GM19455 (cell line): ENCODE measurements around the gene PET117.
"Not testable (repeated sequence)": the region's sequence is repeated elsewhere in the genome, so short reads cannot be mapped to it uniquely, and the experiment has no call there.

Experiments
- ATAC-seq: cut with Tn5 transposase; IDR thresholded peaks from one replicate; pipeline ENCODE4 v1.9.1; 2021; ENCODE audit not compliant: unreplicated experiment

PET117 gene

GRCh38 chr20:18137412-18138265 lies at the start of gene PET117, which contains the start of gene KAT14:
TSS of gene PET117 (plus strand) at chr20:18137863. CDS start at chr20:18137956, 93 bp downstream.
TSS of gene KAT14 (plus strand) at chr20:18137863. CDS start at chr20:18142661, 4,798 bp downstream.
- ATAC-seq: peak; percentile 86

GRCh38 chr20:18088298-18088697 lies 49.4 kb upstream of the PET117 start:
- ATAC-seq: not testable (repeated sequence)

- ATAC-seq: not testable (repeated sequence)
Measured at GRCh38 chr20:18088841-18089240, 48.8 kb upstream of the PET117 start.

GRCh38 chr20:18090044-18090443 lies 47.6 kb upstream of the PET117 start:
- ATAC-seq: no peak

GRCh38 chr20:18090477-18090876 lies 47.2 kb upstream of the PET117 start:
- ATAC-seq: no peak

GRCh38 chr20:18091623-18092022 lies 46.0 kb upstream of the PET117 start:
- no peak for ATAC-seq

- ATAC-seq: no peak
Measured at GRCh38 chr20:18092890-18093289, 44.8 kb upstream of the PET117 start.

- ATAC-seq: no peak
Measured at GRCh38 chr20:18093388-18093787, 44.3 kb upstream of the PET117 start.

GRCh38 chr20:18094191-18094590 lies 43.5 kb upstream of the PET117 start:
- ATAC-seq: no peak

GRCh38 chr20:18100569-18100968 lies 37.1 kb upstream of the PET117 start:
- not testable (repeated sequence) for ATAC-seq

- no peak for ATAC-seq
Measured at GRCh38 chr20:18101125-18101810, 36.4 kb upstream of the PET117 start.

- ATAC-seq: no peak
Measured at GRCh38 chr20:18103497-18103896, 34.2 kb upstream of the PET117 start.

- ATAC-seq: no peak
Measured at GRCh38 chr20:18108326-18108725, 29.3 kb upstream of the PET117 start.

GRCh38 chr20:18128574-18128973 lies 9.1 kb upstream of the PET117 start:
- not testable (repeated sequence) for ATAC-seq

GRCh38 chr20:18132663-18133062 lies 5.0 kb upstream of the PET117 start:
- no peak for ATAC-seq

- ATAC-seq: no peak
Measured at GRCh38 chr20:18133962-18134361, 3.7 kb upstream of the PET117 start.

- peak; percentile 44 for ATAC-seq
Measured at GRCh38 chr20:18138266-18138582, 561 bp downstream of the PET117 start.

GRCh38 chr20:18138639-18139583 lies 1.2 kb downstream of the PET117 start:
- no peak for ATAC-seq

- ATAC-seq: no peak
Measured at GRCh38 chr20:18139832-18140231, 2.2 kb downstream of the PET117 start.

- no peak for ATAC-seq
Measured at GRCh38 chr20:18144541-18145099, 7.0 kb downstream of the PET117 start.

- no peak for ATAC-seq
Measured at GRCh38 chr20:18154342-18154741, 16.7 kb downstream of the PET117 start.
